PFSK-1 (cell line): ENCODE data around the gene EID2.

Experiments used
- FOXP2 ChIP-seq: optimal IDR thresholded peaks from 2 replicates; pipeline ENCODE3; 2011; ENCODE audit warnings: borderline replicate concordance, control low read depth, inconsistent platforms; ENCODE audit not compliant: insufficient read depth; ENCODE audit errors: extremely low read length, extremely low read depth
- POLR2AphosphoS5 ChIP-seq: IDR thresholded peaks from 2 replicates; pipeline ENCODE4 v1.6.1; 2012; ENCODE audit warnings: low read depth, mild to moderate bottlenecking, control low read depth, low read length, moderate library complexity
- REST ChIP-seq, 2 experiments: IDR thresholded peaks; 2 replicates each; pipeline versions ENCODE4 v1.6.1 to v1.8.0; 2011 to 2012; ENCODE audit warnings: low read depth in 2 of 2, low read length in 2 of 2, control low read depth in 1 of 2, inconsistent platforms in 1 of 2, mild to moderate bottlenecking in 1 of 2, moderate library complexity in 1 of 2; ENCODE audit not compliant: insufficient read depth in 1 of 2
- SIN3A ChIP-seq: IDR thresholded peaks from 2 replicates; pipeline ENCODE4 v1.6.1; 2012; ENCODE audit warnings: mild to moderate bottlenecking, low read length, moderate library complexity, borderline replicate concordance; ENCODE audit not compliant: insufficient read depth
- TAF1 ChIP-seq: IDR thresholded peaks from 2 replicates; pipeline ENCODE4 v1.6.1; 2012; ENCODE audit warnings: low read length, control low read depth, borderline replicate concordance; ENCODE audit not compliant: insufficient read depth

DNA sequence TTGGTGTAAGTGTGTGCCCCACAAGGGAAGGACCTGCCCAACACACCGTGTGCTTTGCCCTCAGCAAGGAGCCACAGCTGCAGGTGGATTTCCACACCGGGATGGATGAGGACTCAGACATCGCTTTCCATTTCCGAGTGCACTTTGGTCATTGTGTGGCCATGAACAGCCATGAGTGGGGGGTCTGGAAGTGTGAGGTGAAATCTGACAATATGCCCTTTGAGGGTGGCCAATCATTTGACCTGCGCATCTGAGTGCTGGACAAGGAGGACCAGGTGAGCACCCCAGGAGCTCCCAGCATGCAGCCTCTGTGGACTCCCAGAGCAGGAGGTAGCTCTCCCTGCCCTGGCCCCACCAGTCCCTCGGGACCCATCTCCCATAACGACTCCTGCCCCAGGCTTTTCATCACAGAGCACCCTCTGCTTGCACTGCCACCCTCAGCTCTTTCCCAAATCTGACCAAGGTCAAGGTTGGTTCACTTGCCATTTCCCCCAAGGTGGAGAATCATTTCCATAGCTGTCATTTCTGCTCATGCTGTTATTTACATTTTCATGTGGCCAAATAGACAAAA, 13.2 kb upstream of the EID2 start:
- TF ChIP-seq SIN3A (no peak), TAF1 (no peak), POLR2AphosphoS5 (no peak), REST (IDR thresholded peaks at IDR 0.05; ENCODE audit: insufficient read depth in 1 of 2, low read depth in 2 of 2, low read length in 2 of 2) (no peak), FOXP2 (no peak)
